Aortic smooth muscle cell (primary cell): ENCODE data around the gene MKX. TPM values are rescaled to one million over a fixed set of nuclear protein-coding genes. Genes with fewer than 3 reads are reported as not detected.

Experiments
- total RNA-seq: library from RNA; depleted of rRNA; stranded (reverse); fragments of >200 nt; gene quantifications from 2 replicates; pipeline ENCODE4 v1.2.3, GENCODE V29; 2014

Gene MKX
- total RNA-seq: 0.25 TPM in 1 of 2 replicates, not detected in the other

GRCh38 chr10:27745732-27746396, at the start of gene MKX:
Gene MKX, minus strand, starts transcription at chr10:27745819. Its CDS starts 2,404 bp downstream, at chr10:27743415.

Other genes with a start within 250 kb of the MKX start
- gene RAB18, start 241.5 kb downstream of the MKX start, total RNA-seq: 54.3 and 67.2 TPM in 2 replicates